NOMO-1 treated with dmso at 0.1 percent for 144 hours (cell line): ENCODE data around the gene MBOAT7.

Experiments used
- DNase-seq: peaks from one replicate; lab custom pipeline; 2025; ENCODE audit not compliant: unreplicated experiment; lab: John Stamatoyannopoulos, UW

Gene MBOAT7

DNA sequence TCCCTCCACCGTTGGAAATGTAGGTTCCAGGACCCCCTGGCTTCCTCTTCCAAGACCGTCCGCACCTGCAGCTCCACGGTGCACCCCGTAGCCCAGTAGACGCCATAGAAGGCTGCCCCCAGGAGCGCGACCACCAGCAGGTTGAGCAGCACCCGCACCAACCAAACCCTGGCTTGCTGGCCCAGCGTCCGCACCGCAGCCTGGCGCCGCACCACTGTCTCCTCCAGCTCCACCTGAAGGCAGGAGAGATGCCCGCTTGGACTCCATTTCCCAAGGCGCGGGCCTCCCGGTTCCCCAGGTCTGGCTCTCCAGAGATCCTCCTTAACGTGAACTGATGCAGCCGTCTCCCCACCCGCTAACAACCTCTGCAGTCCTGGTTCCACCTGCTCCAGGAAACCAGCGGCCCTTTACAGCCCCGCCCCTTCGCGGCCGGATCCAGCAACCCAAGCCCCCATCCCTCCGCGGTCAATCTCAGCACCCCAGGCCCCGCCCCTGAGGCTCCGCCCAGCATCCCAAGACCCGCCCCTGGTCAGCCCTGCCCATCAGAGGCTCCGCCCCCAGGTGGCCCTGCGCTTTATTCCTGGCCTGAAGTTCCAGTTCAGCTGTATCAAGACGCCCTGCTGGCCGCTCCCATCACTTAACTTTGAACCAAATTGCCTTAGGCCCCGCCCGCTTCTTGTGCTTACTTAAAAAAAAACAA lies 24.9 kb downstream of the MBOAT7 start:
- no peak for DNase-seq

DNA sequence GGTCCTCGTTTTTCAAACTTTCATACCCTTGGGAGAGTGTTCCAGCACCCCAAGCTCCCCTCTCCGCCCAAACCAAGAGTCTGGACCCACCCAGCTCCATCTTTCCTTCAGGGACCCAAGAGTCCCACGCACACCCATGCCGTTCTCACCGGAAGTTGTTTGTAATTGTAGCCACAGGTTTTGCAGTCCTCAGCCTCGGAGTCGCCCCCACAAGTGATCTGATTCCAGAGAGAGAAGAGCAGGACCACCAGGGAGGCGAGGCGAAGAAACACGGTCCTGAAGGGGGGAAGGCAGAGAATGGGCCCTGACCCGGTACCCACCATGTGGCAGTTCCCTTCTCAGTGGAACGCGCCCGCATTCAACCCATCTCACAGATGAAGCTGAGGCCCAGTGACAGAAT lies 26.5 kb downstream of the MBOAT7 start:
- no peak for DNase-seq

DNA sequence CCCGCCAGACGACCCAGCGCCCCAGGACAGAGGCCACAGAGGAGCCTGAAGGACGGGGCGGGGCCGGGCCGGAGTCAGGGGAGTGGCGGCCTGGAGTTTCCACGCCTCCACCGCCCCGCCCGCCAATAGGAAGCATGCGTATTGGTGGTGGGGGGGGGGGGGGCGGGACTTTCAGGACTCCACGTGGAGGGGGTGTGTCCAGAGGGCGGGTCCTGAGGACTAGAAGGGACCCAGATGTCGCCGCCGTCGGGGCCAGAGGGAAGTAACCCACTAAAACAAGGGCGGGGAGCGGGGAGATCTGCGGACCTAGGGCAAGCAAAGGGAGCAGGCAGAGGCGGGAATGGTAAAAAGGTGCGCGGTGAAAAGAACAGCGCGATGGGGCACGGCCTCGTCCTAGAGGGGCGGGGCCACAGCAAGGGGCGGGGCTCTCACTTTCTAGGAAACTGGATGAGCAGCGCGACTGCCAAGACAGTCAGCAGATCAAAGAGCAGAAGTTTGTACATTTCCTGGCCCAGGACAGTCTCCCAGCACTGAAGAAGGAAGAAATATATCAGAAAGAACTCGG lies 27.1 kb downstream of the MBOAT7 start:
- DNase-seq: peak; percentile 94

DNA sequence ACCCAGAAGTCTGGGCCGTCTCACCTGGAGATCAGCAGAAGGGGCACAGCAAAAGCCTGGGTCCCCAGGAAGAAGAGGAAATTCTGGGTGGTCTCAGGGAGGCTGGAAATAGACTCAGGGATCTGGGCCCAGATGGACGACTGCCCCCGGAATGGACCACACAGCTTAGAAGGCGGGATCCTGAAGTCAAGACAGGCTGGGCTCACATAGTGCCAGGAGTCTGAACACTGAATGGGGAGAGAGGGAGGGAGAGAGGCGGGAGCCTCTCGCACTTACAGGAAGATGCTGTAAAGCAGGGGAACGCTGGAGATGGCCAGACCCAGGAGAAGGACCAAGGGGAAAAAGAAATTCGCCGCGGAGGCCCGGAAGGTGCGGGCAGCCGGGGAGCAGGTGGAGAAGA lies 28.5 kb downstream of the MBOAT7 start:
- DNase-seq: no peak

DNA sequence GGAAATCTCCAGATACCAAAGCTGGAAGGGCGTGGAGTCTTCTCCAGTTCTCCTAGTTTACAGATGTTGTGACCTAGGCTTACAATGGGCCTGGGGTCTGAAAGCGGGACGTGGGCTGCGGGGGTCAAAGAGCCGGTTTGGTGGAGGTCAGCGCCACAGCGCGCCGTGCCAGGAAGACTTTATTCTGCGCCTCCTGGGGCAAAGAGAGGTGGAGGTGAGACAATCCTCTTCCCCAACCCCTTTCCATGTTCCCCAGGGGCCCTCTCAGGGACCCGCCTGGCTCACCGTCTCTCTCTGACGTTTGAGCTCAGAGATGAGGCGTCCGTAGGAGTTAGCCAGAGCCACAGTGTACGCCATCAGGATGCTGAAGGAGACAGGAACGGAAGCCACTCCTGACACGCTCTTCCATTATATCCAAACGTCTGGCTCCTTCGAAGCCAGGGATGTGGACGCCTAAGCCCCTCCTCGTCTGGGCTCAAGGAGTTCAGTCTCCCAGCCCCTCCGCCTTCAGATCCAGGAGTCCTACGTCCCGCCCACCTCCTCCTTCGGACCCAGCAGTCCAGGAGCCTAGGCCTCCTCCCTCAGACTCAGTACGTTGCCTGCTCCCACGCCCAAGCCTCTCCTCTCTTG lies 29.1 kb downstream of the MBOAT7 start:
- no peak for DNase-seq

DNA sequence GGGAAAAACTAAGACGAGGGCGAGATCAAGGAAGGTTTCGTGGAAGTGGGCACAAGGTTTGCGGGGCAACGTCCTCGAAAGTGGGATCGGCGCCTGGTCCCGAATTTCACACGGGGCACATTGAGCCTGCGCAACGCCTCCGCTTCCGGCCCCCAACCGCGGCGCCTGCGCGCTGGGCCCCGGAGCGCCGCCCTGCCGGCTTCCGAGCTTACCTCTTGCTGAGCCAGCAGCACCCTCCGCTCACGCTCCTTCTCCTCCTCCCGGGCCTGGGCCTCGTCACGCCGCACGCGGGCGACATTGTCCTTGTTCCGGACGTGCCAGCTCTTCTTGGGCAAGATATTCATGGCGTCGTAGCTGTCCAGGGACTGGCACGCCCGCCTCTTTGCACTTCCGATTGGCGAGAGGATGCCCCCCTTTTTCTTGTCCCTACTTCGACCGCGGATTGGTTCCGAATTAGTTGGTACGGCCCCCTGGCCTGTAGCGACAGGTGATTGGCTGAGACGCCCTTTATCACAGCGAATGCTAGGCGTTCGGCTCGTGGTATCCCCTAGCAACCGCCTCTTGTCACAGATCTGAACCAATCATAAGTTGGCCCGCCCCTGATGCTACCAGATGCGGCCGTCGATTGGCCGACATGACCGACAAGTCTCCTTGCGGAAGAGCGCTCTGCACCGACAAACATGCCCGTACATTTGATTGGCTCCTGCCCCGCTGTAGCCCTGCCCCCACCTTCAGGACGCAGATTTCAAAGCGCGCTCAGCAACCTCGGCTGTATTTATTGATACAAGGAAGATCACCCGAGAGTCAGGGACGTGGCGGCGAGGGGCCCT lies 29.8 kb downstream of the MBOAT7 start, which contains the start of gene LENG1:
TSS of gene LENG1 (minus strand) at position 370 of the 830 bp plus-strand sequence. CDS start at position 344, 26 bp downstream.
- peak; percentile 99 for DNase-seq

DNA sequence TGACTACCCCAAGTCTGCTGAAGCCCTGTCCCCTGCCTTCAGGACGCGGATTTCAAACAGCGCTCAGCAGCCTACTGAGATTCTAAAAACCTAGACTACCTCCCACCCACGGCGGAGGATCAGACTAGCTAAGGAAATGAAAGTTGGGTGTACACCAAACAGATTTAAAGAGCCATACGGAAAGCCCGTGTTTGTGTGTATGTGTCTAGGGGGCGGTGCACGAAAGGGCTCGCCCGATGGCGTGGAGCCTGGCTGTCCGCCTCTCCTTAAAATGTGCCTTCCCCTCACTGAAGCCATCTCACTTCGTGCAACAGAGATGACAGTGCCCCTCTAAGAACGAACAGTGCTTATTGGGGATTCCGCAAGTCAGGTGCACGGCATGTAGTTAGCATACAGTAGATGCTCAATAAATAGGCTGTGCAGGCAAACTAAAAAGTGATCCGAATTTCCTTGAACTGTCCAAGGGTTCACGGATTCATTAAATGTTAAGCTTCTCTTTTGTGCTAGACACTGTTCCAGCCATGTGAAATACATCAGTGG lies 30.5 kb downstream of the MBOAT7 start:
- DNase-seq: peak; percentile 24

DNA sequence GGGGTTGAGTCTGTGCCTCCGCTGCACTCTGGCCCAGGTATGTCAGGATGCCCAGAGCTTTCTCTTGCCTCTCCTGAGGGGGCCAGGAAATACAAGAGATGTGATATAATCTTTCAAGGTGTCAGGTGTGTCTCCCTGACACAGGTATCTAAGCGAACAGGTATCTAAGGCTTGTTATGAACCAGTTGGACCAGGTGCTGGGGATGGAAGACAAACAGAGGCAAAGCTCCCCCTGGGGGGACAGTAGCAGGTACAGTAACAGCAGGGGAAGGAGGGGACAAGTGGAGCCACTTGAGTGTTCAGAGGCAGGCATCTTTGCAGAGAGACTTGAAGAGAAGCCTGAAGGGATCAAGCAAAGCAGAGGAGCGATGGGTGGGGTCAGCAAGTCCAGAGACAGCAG lies 32.4 kb downstream of the MBOAT7 start:
- no peak for DNase-seq

DNA sequence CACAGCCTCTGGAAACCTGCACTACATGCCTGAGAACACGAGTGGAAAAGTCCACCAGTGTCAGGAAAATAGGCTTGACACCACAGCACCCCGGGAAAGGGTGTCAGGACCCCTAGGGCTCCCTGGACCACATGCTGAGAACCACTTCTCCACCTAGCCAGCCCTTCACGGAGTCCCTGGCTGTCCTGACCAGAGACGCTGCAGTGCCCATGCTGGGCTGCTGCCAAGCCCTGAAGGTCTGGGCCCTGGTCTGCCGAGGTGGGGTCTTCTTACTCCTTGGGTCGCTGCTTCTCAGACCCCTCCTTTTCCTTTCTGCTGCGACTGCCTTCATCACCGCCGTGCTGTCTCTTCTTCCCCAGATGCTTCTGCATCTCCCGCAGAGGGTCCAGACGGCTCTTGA lies 32.9 kb downstream of the MBOAT7 start:
- DNase-seq: no peak

DNA sequence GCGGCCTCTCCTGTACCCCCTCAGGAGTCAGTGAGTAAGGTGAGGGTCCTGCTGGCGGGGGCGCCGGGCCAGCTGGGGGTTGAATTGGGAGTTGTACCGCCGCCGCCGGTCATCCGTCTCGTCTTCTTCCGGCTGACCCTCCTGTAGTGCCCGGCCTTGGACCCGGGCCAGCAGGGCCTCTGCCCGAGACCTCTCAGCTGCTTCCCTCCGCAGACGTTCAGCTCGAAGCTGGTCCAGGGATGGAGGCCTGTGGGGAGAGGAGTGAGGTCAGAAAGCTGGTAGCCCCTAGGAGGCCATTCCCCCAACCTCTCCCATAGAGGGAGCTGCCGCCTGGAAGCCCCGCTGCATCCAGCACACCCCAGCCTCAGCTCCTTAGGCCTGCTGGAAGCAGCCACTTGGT lies 33.7 kb downstream of the MBOAT7 start:
- no peak for DNase-seq

DNA sequence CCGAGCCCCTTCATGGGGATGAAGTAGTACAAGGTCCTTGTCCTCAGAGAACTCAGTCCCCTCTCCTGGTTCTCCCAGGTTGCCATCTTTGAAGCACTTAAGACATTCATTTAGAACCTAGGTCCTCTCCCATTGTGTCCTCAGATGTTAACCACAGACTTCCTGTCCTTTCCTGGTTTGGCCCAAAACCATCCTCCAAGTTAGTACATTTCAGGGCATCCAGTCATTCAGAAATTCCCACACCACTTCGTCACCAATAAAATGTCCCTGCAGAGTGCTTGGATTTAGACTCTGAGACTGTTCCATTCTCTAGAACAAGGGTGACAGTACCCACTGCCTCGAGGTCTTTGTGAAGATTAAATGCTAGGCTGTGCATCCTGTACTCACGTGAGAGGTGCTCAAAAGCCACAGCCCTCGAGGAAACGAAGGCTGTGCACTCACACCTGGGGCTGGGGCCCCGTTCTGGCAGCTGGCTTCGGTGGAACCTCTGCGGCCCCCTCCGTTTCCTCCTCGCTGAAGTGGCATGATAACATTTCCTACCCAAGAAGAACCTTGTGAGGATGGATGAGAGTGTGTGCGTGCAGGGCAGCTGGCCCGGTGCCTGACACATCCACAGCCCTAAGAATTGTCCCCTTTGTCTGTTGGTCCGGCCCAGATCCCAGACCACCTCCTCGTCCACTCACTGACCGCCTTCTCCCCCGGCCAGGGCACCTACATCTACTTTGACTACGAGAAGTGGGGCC lies 34.6 kb downstream of the MBOAT7 start:
- DNase-seq: no peak

DNA sequence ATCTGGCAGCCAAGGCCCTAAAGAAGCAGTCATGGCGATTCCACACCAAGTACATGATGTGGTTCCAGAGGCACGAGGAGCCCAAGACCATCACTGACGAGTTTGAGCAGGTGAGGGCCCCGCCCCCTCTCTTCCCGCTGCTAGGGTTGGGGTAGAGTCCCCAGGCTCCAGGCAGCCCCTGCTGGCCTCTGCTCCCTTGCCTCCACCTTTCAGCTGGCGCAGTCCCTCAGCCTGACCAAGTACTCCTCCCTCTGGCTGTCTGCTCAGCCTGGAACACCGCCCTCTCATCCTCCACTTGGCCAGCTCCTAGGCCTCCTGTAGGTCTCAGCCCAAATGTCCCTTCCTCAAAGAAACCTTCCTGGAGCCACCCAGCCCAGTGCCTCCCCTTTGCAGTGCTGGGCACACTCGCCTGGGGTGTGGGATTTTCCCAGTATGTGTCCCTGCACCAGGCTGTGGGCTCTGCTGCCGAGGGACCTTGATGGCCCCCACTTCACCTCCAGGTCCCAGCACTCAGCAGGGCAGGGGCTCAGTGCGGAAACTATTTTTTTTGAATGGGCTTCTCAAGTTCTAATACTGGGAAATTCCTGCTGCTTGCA lies 35.6 kb downstream of the MBOAT7 start:
- DNase-seq: no peak

DNA sequence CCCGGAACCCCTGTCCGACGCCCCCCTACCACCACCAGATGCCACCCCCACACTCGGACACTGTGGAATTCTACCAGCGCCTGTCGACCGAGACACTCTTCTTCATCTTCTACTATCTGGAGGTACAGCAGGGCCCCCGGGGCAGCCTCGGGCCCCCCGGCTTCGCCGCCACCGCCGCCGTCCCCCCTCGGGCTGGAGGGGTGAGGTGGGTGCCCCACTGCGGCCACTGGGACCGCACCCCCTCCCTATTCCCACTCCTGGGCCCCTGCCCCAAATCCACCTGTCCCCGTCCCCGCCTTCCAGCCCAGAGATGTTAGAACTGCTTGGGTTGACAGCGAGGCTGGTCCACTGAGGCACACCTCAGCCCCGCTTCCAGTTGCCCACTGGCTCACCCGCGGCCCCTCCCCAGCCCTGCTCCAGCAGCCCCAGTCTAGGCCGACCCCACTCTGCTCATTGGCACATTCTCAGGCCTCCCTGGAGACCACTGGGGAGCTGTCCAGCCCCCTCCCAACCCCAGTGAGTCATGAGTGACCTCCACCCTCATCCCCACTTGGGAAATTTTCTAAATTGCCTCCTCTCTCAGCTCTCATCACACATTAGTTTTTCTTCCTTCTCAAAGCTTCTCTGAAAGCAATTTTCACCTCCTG lies 36.4 kb downstream of the MBOAT7 start:
- no peak for DNase-seq

DNA sequence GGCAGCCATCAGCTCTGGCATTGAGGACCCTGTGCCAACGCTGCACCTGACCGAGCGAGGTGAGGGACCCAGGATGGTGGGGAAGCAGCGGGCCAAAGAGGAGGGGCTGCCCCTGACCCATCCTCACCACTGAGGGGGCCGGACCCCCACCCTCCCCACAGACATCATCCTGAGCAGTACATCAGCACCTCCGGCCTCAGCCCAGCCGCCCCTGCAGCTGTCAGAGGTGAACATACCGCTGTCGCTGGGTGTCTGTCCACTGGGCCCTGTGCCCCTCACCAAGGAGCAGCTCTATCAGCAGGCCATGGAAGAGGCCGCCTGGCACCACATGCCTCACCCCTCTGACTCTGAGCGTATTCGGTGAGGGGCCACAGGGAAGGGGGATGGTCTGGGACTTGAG lies 37.1 kb downstream of the MBOAT7 start:
- DNase-seq: no peak

DNA sequence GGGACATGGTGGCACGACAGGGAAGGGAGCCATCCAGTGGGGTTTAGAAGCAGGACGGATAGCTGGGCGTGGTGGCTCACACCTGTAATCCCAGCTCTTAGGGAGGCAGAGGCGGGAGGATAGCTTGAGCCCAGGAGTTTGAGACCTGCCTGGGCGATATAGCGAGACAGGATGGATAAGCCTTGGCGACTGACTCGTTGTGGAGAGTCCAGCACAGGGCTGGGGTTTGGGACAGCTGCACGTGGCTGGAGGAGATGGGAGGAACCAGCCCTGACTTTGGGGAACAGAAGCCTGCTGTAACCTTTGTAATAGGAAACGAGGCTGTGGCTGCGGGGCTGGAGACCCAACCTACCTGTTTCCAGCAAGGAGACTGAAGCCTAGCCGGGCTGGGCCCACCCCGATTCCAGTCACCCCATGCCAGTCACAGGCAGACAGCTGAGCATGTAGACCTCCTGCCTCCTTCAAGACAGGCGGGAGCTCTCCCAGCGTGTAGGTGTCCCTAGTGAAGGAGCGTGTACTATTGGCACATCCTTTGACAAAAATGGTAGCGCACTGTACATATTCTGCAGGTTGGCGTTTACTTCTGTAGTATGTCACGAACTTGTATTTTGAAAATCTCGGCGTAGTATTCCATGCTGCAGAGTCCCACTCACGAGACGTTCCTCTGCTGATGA lies 37.9 kb downstream of the MBOAT7 start:
- no peak for DNase-seq

DNA sequence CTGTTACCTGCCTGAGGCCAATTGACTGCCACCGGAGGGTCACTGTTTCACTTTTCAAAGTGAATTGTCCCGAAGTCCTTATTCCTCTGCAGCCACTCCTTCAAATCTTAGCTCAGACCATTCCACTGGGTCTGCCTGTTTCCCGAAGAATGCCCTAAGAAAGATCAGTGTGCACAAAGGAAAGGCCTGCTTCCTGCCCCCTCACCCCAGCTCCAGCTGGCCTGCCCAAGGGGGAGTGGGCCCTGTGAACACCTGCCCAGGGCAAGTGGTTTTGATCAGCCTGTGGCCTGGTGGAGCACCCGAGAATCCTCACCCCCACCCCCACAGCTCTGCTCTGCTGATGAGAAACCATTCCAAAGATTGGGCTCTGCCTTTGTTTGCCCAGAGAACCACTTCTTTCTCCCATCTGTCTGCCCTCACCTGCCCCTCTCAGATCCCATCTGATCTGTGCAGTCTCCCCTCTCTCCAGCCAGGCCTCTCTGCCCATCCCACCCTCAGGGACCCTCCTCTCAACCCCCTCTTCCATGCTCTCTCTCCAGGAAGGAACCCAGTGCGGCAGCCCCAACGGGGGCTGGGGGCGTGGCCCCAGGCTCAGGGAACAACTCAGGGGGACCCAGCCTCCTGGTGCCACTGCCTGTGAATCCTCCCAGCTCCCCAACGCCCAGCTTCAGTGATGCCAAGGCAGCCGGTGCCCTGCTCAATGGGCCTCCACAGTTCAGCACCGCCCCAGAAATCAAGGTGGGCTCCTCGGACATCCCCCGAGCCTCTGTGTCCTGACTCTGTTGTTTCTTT lies 40.2 kb downstream of the MBOAT7 start:
- no peak for DNase-seq

DNA sequence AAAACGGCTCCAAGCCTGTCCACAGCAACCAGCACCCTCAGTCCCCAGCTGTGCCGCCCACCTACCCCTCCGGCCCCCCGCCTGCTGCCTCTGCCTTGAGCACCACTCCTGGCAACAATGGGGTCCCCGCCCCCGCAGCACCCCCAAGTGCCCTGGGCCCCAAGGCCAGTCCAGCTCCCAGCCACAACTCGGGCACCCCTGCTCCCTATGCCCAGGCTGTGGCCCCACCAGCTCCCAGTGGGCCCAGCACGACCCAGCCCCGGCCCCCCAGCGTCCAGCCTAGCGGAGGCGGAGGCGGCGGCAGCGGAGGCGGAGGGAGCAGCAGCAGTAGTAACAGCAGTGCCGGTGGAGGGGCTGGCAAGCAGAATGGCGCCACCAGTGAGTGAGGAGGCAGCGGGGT lies 41.2 kb downstream of the MBOAT7 start:
- DNase-seq: no peak

DNA sequence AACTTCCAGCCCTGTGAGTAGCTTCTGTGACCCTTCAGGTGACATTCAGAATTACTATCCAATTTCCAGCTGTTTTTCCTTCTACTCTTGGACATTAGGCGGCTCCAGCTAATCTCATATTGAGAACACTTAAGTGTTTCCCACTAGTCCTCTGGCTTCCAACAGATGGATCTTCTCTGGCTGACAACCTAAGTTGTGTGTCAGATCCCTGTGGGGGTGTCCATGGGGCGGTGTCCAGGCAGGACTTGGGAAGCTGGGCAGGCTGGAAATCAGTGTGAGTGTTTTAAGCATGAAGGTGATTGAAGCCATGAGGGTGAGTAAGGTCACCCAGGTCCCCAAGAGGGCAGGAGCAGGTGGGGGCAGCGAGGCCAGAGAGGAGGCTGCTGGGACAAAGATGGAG lies 41.7 kb downstream of the MBOAT7 start:
- DNase-seq: no peak
